Measurements from ENCODE around the gene GIMAP8. TPM values are rescaled to one million over a fixed set of nuclear protein-coding genes. Genes with fewer than 3 reads are reported as not detected.
"Not testable (repeated sequence)": the region's sequence is repeated elsewhere in the genome, so short reads cannot be mapped to it uniquely, and the experiment has no call there.

The GIMAP8 gene
- total RNA-seq, 1 donor from 2014 or later = 4.4 TPM

GRCh38 chr7:150507947-150508602 is 57.6 kb downstream of the GIMAP8 start:
- DNase-seq (ENCODE audit: low spot score) (no peak), ATAC-seq (no peak)

- ATAC-seq = no peak
- no peak for DNase-seq (ENCODE audit: low spot score)
These were observed 60.6 kb downstream of the GIMAP8 start for GRCh38 chr7:150511048-150511447.

- DNase-seq (ENCODE audit: low spot score) = no peak
These were observed 63.3 kb downstream of the GIMAP8 start for GRCh38 chr7:150513758-150514157.

GRCh38 chr7:150514748-150515222 is 64.4 kb downstream of the GIMAP8 start, which contains the start of gene GIMAP7:
Gene GIMAP7 (plus strand): TSS chr7:150514872. CDS start chr7:150519975, 5,103 bp downstream.
- ATAC-seq = peak; percentile 89
- no peak for DNase-seq (ENCODE audit: low spot score)

More at GRCh38 chr7:150513758-150514157, 63.3 kb downstream of the GIMAP8 start:
- ATAC-seq = no peak

- peak; percentile 28 for ATAC-seq
These were observed 65.1 kb downstream of the GIMAP8 start for GRCh38 chr7:150515248-150516147.

GRCh38 chr7:150516956-150517745 is 66.7 kb downstream of the GIMAP8 start:
- no peak for DNase-seq (ENCODE audit: low spot score)
- ATAC-seq = no peak

More at GRCh38 chr7:150515248-150516147, 65.1 kb downstream of the GIMAP8 start:
- no peak for DNase-seq (ENCODE audit: low spot score)

- ATAC-seq (no peak), DNase-seq (ENCODE audit: low spot score) (no peak)
These were observed 68.9 kb downstream of the GIMAP8 start for GRCh38 chr7:150519310-150519709.

GRCh38 chr7:150520145-150520544 is 69.7 kb downstream of the GIMAP8 start:
- no peak for ATAC-seq
- DNase-seq (ENCODE audit: low spot score) = no peak

- not testable (repeated sequence) for ATAC-seq; DNase-seq (ENCODE audit: low spot score)
These were observed 72.5 kb downstream of the GIMAP8 start for GRCh38 chr7:150522931-150523330.

GRCh38 chr7:150524018-150524417 is 73.6 kb downstream of the GIMAP8 start:
- ATAC-seq (no peak), DNase-seq (ENCODE audit: low spot score) (no peak)

Other genes starting within 250 kb of the GIMAP8 start
- gene LRRC61, start 127.3 kb upstream of the GIMAP8 start, total RNA-seq = 14.0 TPM
- 27.6 TPM for gene ACTR3C, start 127.1 kb upstream of the GIMAP8 start, total RNA-seq
- 852 TPM for gene RARRES2, start 109.0 kb upstream of the GIMAP8 start, total RNA-seq
- gene REPIN1, start 81.8 kb upstream of the GIMAP8 start, total RNA-seq = 93.5 TPM
- gene ZNF775, start 71.3 kb upstream of the GIMAP8 start, total RNA-seq = 0.88 TPM
- 4.4 TPM for gene GIMAP7, start 64.2 kb downstream of the GIMAP8 start, total RNA-seq
- 9.8 TPM for gene GIMAP4, start 116.8 kb downstream of the GIMAP8 start, total RNA-seq
- 6.5 TPM for gene GIMAP6, start 181.8 kb downstream of the GIMAP8 start, total RNA-seq
- 5.3 TPM for gene GIMAP2, start 235.1 kb downstream of the GIMAP8 start, total RNA-seq

Data from left lobe of liver (tissue), 2 donors.